GM21528 (cell line): ENCODE results near the gene PRPSAP2.

Experiments used
- ATAC-seq: cut with Tn5 transposase; IDR thresholded peaks from one replicate; pipeline ENCODE4 v1.9.1; 2021; ENCODE audit warnings: mild to moderate bottlenecking, moderate library complexity; ENCODE audit not compliant: unreplicated experiment, low FRiP score

The PRPSAP2 gene

DNA sequence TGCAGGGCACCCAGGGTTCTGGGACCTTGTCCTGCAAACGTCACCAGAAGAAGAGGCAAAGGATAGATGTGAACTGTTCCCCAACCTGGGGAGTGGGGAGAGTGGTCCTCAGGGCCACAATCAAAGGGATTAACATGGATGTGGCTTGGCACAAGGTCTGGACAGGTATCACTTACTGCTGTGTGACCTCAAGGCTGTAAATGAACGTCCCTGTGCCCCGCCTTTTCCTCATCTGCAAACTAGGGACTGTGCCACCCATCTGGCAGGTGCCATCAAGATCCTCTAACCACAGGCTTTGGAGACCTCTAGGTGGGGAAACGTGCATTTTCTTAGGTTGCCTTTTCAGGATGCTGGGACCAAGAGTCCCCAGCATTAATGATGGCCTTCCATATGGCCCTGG, 119.1 kb downstream of the PRPSAP2 start:
- no peak for ATAC-seq

DNA sequence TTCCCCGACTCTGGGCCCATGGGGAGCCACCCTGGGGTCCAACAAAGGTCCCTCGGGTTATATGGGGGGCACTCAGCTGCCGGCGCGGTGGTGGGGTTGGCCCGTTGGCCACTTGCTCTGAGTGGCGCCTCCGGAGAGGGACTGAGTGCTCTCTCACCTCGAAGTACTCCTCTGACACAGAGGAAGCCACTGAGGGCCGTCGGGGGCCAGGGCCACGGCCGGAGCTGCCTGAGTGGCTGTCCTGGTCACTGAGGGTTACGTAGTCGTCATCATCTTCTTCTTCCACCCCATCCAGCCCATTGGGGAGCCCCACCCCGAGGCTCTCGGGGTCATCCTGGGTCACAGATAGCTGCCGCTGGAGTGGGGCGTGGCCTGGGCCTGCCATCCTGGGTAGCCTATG, 119.7 kb downstream of the PRPSAP2 start:
- no peak for ATAC-seq

DNA sequence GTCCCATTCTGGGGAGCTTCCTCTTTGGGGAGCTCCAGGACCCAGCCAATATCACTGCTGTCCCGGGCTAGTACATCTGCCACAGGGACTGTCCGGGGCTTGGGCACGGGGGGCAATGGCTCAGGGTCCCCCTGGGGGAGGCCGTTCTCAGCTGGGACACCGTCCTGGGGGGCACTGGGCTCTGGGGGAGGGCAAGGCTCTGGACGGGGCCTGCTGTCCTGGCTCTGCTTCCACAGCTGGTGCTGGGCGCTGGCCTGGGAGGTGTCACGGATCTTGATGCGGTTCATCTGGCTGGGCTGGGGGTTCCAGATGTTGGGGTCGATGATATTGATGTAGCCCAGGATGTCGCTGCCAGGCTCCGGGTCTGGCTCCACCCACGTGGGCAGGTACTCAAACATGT, 120.1 kb downstream of the PRPSAP2 start:
- ATAC-seq: no peak

DNA sequence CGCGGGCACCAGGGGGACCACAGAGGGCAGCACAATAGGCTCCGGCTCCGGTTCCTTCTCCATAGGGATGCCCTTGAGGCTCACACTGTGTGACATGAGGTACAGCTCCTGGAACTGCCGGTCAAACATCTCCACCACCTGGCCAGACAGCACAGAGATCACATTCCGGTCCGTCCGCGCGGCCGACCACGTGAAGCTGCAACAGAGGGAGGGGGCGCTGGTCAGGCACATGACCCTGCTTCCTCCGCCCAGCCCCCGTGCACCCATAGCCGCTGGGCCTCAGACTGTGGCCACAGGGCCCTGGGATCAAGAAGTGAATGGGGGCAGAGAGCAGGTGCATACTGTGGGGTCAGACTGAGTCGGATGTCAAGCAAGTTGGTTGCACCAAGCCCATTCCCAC, 120.7 kb downstream of the PRPSAP2 start:
- ATAC-seq: no peak
